ENCODE measurements around the gene RPS27. TPM values are rescaled to one million over a fixed set of nuclear protein-coding genes. Genes with fewer than 3 reads are reported as not detected.

RPS27 gene
- total and polyA plus RNA-seq, 2 of the 13 experiments (the other 11 are each of a cell fraction or from before 2014, with no cell fraction given) = 3,737 to 9,964 TPM

DNA sequence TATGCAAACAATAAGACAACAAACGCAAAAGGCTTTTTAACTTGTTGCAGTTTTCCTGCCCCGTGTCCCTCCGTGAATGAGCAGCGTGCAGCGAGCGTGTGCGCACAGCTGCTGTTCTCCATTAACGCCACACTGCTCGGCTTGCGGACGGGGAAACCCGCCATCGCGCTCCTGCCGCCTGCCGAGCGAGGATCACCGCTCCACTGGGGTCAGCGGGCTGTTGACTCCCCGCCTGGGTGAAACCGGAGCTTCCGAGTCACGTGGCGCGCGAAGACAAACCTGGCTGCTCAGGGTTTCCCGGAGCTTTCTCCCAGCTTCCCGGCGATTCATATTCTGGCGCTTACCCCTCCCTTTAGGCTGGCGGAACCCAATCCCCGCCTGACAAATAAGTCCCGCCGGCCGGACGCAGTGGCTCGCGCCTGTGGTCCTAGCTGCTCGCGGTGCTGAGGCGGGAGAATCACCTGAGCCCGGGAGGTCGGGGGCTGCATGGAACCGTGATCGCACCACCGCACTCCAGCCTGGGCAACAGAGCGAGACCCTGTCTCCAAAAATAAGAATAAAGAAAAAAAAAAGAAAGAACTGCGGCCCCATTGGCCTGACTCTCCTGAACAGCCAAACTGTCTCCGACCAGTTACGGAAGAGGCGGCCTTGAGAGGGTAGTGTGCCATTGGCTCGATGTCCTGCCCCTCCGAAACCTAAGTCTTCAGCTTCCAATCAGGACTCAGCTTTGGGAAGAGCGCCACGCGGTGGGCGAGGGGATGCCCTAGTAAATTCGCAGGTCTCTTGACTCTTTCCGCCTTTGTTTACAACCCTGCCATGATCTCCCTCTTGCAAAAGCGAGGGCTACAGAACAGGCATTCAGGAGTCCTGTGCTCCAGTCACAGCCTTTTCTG is 23.2 kb upstream of the RPS27 start, which contains the start of gene CREB3L4 (continued):
- TF ChIP-seq, protein P1, sequence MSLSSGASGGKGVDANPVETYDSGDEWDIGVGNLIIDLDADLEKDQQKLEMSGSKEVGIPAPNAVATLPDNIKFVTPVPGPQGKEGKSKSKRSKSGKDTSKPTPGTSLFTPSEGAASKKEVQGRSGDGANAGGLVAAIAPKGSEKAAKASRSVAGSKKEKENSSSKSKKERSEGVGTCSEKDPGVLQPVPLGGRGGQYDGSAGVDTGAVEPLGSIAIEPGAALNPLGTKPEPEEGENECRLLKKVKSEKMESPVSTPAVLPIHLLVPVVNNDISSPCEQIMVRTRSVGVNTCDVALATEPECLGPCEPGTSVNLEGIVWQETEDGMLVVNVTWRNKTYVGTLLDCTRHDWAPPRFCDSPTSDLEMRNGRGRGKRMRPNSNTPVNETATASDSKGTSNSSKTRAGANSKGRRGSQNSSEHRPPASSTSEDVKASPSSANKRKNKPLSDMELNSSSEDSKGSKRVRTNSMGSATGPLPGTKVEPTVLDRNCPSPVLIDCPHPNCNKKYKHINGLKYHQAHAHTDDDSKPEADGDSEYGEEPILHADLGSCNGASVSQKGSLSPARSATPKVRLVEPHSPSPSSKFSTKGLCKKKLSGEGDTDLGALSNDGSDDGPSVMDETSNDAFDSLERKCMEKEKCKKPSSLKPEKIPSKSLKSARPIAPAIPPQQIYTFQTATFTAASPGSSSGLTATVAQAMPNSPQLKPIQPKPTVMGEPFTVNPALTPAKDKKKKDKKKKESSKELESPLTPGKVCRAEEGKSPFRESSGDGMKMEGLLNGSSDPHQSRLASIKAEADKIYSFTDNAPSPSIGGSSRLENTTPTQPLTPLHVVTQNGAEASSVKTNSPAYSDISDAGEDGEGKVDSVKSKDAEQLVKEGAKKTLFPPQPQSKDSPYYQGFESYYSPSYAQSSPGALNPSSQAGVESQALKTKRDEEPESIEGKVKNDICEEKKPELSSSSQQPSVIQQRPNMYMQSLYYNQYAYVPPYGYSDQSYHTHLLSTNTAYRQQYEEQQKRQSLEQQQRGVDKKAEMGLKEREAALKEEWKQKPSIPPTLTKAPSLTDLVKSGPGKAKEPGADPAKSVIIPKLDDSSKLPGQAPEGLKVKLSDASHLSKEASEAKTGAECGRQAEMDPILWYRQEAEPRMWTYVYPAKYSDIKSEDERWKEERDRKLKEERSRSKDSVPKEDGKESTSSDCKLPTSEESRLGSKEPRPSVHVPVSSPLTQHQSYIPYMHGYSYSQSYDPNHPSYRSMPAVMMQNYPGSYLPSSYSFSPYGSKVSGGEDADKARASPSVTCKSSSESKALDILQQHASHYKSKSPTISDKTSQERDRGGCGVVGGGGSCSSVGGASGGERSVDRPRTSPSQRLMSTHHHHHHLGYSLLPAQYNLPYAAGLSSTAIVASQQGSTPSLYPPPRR (CRISPR knock-in tag; IDR thresholded peaks at IDR 0.05; ENCODE audit: borderline replicate concordance) = no peak; the same call in 1 of the 2 replicates
- 0 out of 2 replicates have a peak, but pooled peaks have one; percentile 64 for TF ChIP-seq PCBP1 (IDR thresholded peaks at IDR 0.05; ENCODE audit: borderline replicate concordance, low read depth, low read length)
- no peak; the same call in 1 of the 2 replicates for TF ChIP-seq SSRP1 (CRISPR knock-in tag; IDR thresholded peaks at IDR 0.05)
- no peak for TF ChIP-seq ZFP82 (CRISPR knock-in tag; IDR thresholded peaks at IDR 0.05; ENCODE audit: borderline replicate concordance)
- no peak for TF ChIP-seq SP5 (CRISPR knock-in tag; IDR thresholded peaks at IDR 0.05; ENCODE audit: borderline replicate concordance, low read depth)
- TF ChIP-seq ZNF350 (CRISPR knock-in tag; IDR thresholded peaks at IDR 0.05; ENCODE audit: borderline replicate concordance, low read depth) = peak; percentile 70; the same call in 1 of the 2 replicates
- no peak for TF ChIP-seq ZNF12 (CRISPR knock-in tag; IDR thresholded peaks at IDR 0.05)
- TF ChIP-seq BRD4 (CRISPR knock-in tag; IDR thresholded peaks at IDR 0.05) = 0 out of 2 replicates have a peak, but pooled peaks have one; percentile 48
- TF ChIP-seq, protein P2, sequence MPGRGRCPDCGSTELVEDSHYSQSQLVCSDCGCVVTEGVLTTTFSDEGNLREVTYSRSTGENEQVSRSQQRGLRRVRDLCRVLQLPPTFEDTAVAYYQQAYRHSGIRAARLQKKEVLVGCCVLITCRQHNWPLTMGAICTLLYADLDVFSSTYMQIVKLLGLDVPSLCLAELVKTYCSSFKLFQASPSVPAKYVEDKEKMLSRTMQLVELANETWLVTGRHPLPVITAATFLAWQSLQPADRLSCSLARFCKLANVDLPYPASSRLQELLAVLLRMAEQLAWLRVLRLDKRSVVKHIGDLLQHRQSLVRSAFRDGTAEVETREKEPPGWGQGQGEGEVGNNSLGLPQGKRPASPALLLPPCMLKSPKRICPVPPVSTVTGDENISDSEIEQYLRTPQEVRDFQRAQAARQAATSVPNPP (CRISPR knock-in tag; IDR thresholded peaks at IDR 0.05) = peak; percentile 75
- no peak for TF ChIP-seq SYNCRIP (IDR thresholded peaks at IDR 0.05; ENCODE audit: insufficient read depth, low read depth, low read length)
- no peak; the same call in none of the 2 replicates for TF ChIP-seq IRF2 (CRISPR knock-in tag; IDR thresholded peaks at IDR 0.05)
- no peak for TF ChIP-seq SOX13 (IDR thresholded peaks at IDR 0.05)
- peak in 1 of 2 experiments; percentile 42; a peak in 1 of 4 replicates for TF ChIP-seq SOX13 (CRISPR knock-in tag; conservative IDR thresholded peaks at IDR 0.05 in 1 of 2, IDR thresholded peaks at IDR 0.05 in 1 of 2)
- TF ChIP-seq TCF7L2 (IDR thresholded peaks at IDR 0.05; ENCODE audit: low read depth, low read length) = no peak
- TF ChIP-seq PRPF4 (IDR thresholded peaks at IDR 0.05; ENCODE audit: low read depth, low read length, poor library complexity, severe bottlenecking) = no peak
- TF ChIP-seq, protein P3, sequence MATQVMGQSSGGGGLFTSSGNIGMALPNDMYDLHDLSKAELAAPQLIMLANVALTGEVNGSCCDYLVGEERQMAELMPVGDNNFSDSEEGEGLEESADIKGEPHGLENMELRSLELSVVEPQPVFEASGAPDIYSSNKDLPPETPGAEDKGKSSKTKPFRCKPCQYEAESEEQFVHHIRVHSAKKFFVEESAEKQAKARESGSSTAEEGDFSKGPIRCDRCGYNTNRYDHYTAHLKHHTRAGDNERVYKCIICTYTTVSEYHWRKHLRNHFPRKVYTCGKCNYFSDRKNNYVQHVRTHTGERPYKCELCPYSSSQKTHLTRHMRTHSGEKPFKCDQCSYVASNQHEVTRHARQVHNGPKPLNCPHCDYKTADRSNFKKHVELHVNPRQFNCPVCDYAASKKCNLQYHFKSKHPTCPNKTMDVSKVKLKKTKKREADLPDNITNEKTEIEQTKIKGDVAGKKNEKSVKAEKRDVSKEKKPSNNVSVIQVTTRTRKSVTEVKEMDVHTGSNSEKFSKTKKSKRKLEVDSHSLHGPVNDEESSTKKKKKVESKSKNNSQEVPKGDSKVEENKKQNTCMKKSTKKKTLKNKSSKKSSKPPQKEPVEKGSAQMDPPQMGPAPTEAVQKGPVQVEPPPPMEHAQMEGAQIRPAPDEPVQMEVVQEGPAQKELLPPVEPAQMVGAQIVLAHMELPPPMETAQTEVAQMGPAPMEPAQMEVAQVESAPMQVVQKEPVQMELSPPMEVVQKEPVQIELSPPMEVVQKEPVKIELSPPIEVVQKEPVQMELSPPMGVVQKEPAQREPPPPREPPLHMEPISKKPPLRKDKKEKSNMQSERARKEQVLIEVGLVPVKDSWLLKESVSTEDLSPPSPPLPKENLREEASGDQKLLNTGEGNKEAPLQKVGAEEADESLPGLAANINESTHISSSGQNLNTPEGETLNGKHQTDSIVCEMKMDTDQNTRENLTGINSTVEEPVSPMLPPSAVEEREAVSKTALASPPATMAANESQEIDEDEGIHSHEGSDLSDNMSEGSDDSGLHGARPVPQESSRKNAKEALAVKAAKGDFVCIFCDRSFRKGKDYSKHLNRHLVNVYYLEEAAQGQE (IDR thresholded peaks at IDR 0.05; ENCODE audit: borderline replicate concordance in 1 of 2, low read depth in 1 of 2, low read length in 2 of 2) = no peak; a peak in 1 of 4 replicates
- 0 out of 2 replicates have a peak, but pooled peaks have one; percentile 73 for TF ChIP-seq ZNF839 (CRISPR knock-in tag; IDR thresholded peaks at IDR 0.05; ENCODE audit: borderline replicate concordance)
- no peak for TF ChIP-seq ZNF33A (CRISPR knock-in tag; IDR thresholded peaks at IDR 0.05; ENCODE audit: borderline replicate concordance)
